Lower lobe of right lung (tissue), 2 donors: ENCODE results near the gene DEPP1. TPM values are rescaled to one million over a fixed set of nuclear protein-coding genes. Genes with fewer than 3 reads are reported as not detected.
A peak's percentile ranks its signal among the peaks of the same experiment; 100 is the strongest.

Experiments
- ATAC-seq, 2 donors: fragments of 200-7000 bp; cut with Tn5 transposase; one replicate each; pipeline ENCODE4 v1.9.1; 2020 to 2022; ENCODE audit warnings: mild to moderate bottlenecking in 2 of 2, moderate library complexity in 2 of 2
- DNase-seq: peaks from one replicate; pipeline ENCODE4 v3.0.0-alpha.2; 2020
- H3K27ac ChIP-seq: fragments of 200-600 bp; one replicate; pipeline ENCODE4 v1.8.0; 2022
- H3K27me3 ChIP-seq: fragments of 200-600 bp; one replicate; pipeline ENCODE4 v1.8.0; 2022; ENCODE audit warnings: low read depth
- H3K36me3 ChIP-seq: fragments of 200-600 bp; one replicate; pipeline ENCODE4 v1.8.0; 2022; ENCODE audit warnings: mild to moderate bottlenecking
- H3K4me1 ChIP-seq: fragments of 200-600 bp; one replicate; pipeline ENCODE4 v1.8.0; 2022
- H3K4me3 ChIP-seq: fragments of 200-600 bp; one replicate; pipeline ENCODE4 v1.8.0; 2022; ENCODE audit warnings: mild to moderate bottlenecking
- H3K9me3 ChIP-seq: fragments of 200-600 bp; one replicate; pipeline ENCODE4 v1.8.0; 2022
- CTCF ChIP-seq: fragments of 200-600 bp; IDR thresholded peaks from one replicate; pipeline ENCODE4 v1.8.0; 2022; ENCODE audit warnings: antibody characterized with exemption, mild to moderate bottlenecking
- intact Hi-C: fragments of 100-400 bp; cut with DNase I; formaldehyde crosslinking; loops from one replicate; pipeline ENCODE4 v1.11.0; 2022
- total RNA-seq: library from RNA; stranded (reverse); fragmentation: NEBNext Ultra II Directional; extraction: Animal tissue kit (Norgen Biotek cat#: 25700); gene quantifications from one replicate; pipeline ENCODE4 v1.2.1, GENCODE V29; 2021
- donor health status: DM: no; HTN: yes; CAD: no; lungs with severe emphysema.

DEPP1 gene
- total RNA-seq, 1 donor from 2014 or later = 108 TPM

GRCh38 chr10:44944354-44944753, 34.3 kb downstream of the DEPP1 start:
- H3K36me3 ChIP-seq = no peaks in the 10 kb centered on the region
- intact Hi-C loops = no loop called here
- ATAC-seq (no peak), DNase-seq (no peak)
- no peak overlapping the region for H3K4me3 ChIP-seq
- no peak for TF ChIP-seq CTCF
- no peak overlapping the region for H3K27ac ChIP-seq
- peaks cover 17% of the 10 kb centered on the region for H3K4me1 ChIP-seq
- no peaks in the 10 kb centered on the region for H3K27me3 ChIP-seq
- no peaks in the 10 kb centered on the region for H3K9me3 ChIP-seq

GRCh38 chr10:44939691-44940401, 38.8 kb downstream of the DEPP1 start:
- H3K36me3 ChIP-seq = no peaks in the 10 kb centered on the region
- TF ChIP-seq CTCF = no peak
- no peak overlapping the region for H3K27ac ChIP-seq
- no peaks in the 10 kb centered on the region for H3K9me3 ChIP-seq
- H3K27me3 ChIP-seq = no peaks in the 10 kb centered on the region
- intact Hi-C loops = no loop called here
- peaks cover 9% of the 10 kb centered on the region for H3K4me1 ChIP-seq
- no peak overlapping the region for H3K4me3 ChIP-seq
- peak; percentile 39 to 44 for ATAC-seq
- DNase-seq = no peak

GRCh38 chr10:44938956-44939355, 39.7 kb downstream of the DEPP1 start:
- peaks cover 9% of the 10 kb centered on the region for H3K4me1 ChIP-seq

GRCh38 chr10:44937196-44938005, 41.2 kb downstream of the DEPP1 start:
- no peak overlapping the region for H3K4me3 ChIP-seq
- H3K27ac ChIP-seq = no peak overlapping the region
- intact Hi-C loops = no loop called here
- H3K36me3 ChIP-seq = no peaks in the 10 kb centered on the region
- DNase-seq (no peak), ATAC-seq (no peak)
- TF ChIP-seq CTCF = no peak
- no peaks in the 10 kb centered on the region for H3K27me3 ChIP-seq
- no peaks in the 10 kb centered on the region for H3K9me3 ChIP-seq
- H3K4me1 ChIP-seq = peaks cover 14% of the 10 kb centered on the region

More at GRCh38 chr10:44938956-44939355, 39.7 kb downstream of the DEPP1 start:
- H3K4me3 ChIP-seq = no peak overlapping the region
- no peaks in the 10 kb centered on the region for H3K9me3 ChIP-seq
- ATAC-seq (no peak), DNase-seq (no peak)
- no peak for TF ChIP-seq CTCF
- intact Hi-C loops = no loop called here
- no peaks in the 10 kb centered on the region for H3K27me3 ChIP-seq
- H3K36me3 ChIP-seq = no peaks in the 10 kb centered on the region
- H3K27ac ChIP-seq = no peak overlapping the region

- intact Hi-C loops = no loop called here
- peaks cover 14% of the 10 kb centered on the region for H3K4me1 ChIP-seq
- no peak overlapping the region for H3K4me3 ChIP-seq
- TF ChIP-seq CTCF = no peak
- H3K27me3 ChIP-seq = no peaks in the 10 kb centered on the region
- no peak overlapping the region for H3K27ac ChIP-seq
- no peaks in the 10 kb centered on the region for H3K36me3 ChIP-seq
- DNase-seq (no peak), ATAC-seq (no peak)
- H3K9me3 ChIP-seq = no peaks in the 10 kb centered on the region
These were observed 42.2 kb downstream of the DEPP1 start for GRCh38 chr10:44936314-44936975.
